Measurements from ENCODE around the gene IRF5.
"Not testable (repeated sequence)": the region's sequence is repeated elsewhere in the genome, so short reads cannot be mapped to it uniquely, and the experiment has no call there.

IRF5 gene

DNA sequence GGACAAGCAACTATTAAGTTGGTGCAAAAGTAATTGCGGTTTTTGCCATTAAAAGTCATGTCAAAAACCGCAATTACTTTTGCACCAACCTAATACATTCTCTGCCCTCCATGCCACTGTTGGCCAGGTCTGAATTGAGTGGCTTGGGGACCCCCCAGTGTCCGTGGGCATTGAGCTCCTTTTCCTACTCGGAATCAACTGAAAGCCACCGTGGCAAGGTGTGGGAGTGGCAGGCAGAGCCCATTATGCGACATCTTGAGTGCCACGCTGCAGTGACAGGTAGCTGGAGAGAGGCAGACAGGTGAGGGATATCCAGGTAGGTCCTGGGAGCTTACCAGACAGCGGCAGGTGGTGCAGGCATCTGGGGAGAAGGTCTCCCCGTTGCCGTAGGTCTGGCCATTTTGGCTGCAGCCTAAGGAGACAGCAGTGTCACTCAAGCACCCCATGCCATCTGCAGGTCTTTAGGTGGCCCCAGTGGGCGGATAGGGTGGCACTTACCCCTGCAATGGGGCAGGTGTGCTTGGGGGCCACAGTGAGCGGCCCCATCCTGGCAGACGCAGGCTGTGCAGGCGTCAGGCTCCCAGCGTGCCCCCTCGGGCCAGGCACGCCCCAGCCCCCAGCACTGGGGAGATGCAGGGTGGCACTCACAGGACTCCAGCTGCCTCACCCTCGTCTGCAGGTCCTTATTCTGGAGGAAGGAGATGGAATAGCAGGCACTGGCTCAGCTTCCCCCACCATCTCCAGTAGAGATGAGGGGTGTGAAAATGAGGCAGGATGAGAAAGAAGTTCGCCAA, 30.8 kb upstream of the IRF5 start:
- no peak for DNase-seq

DNA sequence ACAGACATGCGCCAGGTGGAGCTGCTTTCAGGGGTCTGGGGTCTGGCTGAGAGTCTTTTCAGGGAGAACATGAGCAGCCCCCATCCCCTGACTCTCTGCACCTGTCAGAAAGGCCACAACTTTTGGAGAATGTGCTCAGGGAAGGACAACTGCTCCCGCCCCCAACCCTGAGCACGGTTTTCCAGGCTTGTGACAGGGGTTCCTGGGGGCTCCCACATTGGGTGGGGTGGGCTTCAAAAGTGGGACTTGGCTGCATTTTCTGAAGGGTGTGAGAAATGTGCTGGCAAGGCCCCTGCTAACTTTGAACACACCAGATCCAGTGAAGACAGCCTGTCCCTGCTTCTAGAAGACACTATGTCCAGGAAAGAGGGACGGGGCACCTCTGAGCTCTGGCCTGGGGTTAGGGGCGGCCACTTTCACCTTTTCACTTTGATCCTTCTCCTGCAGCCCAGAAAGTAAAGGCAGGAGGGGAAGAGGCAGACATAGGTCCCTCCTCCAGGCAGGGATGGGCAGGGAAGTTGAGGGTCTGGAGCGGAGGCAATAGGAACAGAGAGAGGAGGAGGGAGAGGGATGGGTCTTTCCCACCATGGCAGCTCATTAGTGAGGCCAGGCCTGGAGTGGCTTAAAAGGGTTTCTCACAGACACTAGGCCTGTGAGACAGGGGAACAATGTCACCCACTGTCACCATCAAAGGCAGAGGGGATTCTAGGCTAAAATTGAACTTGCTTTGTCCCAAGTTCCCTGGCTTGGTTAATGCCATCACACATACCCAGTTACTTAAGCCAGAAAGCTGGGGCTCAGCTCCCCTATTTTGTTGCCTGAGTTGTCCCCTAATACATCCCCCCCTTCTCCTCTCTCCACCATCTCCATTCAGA, 28.7 kb upstream of the IRF5 start:
- no peak for DNase-seq

DNA sequence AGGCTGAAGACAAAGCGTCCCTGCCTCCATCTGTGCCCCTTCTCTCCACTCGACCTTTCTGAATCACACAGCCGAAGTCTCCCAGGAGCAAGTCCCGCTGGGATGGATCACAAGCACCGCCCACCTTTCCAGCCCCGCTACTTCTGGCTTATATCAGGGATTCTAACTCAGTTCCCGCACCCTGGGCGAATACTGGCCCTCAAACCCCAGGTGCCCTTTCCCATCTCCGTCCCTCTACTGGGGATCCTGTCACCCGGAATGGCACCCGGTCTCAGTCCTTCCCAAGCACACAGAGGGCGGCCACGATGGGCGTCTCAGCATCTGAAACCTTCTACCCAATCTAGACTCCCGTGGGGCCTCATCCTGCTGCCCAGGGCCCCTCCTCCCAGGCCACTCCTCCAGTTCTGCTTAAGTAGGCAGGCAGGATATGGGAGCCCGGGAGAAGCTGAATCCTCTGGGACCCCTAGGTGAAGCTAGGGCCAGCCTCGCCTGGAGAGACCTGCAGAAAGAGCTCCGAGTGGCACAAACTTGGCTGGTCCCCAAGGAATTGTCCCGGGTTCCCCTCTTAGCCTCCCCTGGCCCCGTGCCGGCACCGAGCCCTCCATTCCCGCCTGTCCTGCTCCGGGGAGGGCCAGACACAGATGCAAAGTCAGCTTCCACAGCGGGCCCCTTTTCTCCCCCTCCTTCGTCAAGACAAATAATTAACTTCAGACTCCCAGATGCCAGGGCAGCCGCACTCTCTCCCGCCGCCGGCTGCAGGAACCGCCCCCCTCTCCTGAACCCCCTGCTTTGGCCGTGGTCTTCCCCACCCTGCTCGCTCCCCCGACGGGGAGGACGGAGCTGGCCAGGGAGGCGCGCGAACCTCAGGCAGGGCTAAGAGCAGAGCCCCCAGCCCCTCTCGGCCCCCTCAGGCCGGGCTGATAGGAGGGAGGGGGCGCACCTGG, 27.8 kb upstream of the IRF5 start:
- no peak for DNase-seq

DNA sequence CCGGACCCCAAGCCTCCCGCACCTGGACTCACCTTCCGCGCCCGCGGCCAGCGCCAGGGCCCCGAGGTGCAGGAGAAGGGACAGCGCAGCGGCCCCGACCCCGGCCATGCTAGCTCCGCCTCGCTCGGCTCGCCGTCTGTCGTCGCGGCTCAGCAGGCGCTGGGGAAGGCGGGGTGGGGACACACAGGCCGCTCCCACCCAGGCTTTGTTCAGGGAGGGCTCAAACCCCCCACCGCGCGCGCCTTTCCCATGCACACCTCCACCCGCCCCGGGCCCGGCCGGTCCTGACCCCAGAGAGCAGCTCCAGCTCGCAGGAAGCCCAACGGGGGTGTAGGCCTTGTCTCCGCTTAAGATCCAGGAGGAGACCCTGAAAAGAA, 27.2 kb upstream of the IRF5 start, which contains the start of gene KCP:
KCP (minus strand) TSS at position 141 of the 377 bp plus-strand sequence; CDS start at position 108, 33 bp downstream.
- DNase-seq = no peak

DNA sequence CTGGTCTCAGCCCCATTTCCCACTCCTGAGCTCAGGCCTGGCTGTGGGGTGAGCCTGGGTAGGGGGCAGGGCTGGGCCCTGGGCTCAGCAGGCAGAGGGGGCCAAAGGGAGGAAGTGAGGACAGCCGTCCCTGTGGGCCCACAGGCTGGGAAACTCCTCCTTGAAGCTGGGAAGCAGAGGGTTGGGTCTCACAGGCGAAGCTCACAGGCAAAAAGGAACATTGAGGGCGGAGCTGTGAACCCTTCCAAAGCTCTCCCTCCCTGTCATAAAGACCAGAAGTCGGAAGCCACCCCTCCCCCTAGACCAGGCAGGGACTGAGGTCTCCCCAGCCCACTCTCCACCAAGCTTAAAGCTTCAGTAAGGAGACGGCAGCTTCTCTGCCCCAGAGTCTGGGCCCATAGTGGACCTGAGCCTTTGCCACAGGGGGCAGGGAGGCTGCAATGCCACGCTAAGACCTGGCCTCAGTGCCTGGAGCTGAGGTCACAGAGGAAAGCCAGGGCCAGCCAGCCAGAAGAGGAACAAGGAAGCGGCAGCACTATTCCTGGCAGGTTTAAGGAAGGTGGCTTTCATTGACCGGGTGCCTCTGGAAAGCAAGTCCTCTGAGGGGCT, 26.2 kb upstream of the IRF5 start:
- DNase-seq = no peak

DNA sequence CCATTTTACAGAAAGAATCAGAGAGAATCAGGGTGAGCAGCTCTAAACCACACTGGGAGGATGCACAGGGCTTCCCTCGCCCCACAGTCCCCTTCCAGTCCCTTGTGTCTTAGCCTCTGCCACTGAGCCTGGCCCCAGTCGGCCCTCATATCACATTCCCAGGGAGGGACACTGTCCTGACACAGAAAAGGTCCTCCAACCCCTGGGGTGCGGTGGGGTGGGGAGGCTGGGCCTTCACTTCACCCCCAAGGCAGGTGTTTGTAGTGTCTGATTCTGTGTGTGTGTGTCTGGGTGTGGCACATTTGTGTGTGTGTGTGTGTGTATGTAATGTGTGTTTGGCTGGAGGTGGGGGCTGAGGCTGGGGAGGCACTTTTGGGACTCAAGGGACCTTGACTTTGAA, 25.4 kb upstream of the IRF5 start:
- DNase-seq = no peak

DNA sequence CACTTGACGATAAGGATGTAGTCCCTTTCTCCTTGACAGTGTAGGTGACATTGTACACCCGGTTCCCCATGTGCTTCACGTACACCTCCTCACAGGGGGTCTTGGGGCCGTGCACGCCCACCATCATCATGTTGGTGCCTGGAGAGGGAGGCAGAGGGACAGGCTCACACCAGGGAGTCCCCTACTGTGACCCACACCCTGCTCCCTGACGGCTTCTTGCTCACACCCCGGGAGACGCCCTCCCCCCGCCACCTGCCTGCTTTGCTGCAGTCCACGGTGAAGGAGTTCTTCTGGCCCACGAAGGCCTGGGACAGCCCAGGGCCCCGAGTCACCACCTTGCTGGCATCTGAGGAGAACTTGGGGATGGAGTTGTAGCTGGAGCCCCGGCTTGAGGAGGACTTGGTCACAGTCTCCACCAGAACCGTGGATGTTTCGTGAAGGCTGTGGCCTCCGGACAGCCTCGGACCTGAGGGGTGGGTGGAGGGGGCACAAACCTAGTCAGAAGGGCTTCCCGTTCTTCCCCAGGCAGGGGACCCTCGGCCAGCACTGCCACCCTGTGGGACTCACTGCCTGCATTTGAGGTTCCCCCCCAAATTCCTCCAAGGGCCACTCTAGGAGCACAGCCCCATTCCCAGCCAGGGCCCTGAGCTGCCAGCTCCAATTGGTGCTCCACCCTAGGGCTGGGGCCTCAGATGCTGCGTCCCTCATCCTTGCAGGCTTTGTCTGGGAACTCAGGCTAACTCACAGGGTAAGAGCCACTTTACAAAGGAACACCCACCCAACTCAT, 24.8 kb upstream of the IRF5 start:
- DNase-seq = not testable (repeated sequence)

DNA sequence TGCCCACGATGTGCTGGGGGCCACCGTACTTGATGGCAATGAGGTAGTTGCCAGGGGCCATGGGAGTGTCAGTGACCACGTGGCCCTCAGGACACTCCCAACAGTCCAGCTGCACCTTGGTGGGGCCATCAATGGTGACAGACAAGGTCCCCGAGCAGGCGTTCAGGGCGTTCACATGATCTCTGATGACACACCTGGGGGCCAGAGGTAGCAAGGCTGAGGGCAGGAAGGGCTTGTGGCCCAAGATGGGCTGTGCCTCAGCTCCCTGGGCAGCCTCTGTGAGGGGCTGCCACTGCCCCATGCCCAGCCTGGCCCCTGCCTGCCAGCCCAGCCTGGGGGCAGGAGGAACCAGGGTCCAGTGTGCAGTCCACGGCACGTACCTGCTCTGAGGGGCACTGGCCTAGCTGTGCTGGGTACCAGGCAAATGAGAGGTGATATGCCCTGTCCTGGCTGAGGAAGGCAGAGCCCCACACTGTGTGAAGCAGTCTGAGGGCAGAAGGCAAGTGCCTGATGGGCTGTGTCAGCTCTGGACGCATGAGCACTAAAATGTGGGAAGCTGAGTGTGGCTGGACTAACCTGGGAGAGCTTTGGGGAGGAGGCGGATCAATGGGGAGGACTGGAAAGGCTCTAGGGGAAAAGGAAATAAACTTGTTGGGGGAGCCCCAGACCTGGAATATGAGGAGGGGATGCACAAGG, 23.7 kb upstream of the IRF5 start:
- no peak for DNase-seq

DNA sequence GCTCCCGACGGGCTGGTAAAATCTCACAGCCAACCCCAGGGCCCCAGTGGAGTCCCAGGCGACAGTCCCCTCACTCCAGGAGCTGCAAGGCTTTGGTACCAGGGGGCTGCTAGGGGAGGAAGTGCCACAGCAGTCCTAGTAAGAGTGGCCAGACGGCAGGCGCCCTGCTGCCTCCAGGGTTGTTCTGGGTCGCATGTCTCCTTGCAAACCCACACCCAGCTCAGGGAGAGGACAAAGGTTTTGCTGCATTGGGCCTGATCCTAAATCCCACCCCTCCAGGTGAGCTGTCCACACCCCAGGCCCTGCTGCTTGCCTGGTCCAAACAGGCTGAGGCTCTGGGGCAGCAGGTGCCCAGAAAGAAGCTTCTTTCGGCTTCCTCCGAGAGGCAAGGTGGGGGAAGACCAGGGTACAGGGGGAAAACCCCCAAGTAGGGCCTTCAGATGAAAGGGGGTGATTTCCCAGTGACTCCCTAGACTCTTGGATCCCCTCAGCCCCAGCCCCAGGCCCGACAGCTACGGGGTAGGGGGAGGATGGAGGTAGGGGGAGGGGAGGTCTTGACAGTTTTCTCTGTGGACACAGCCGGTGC, 23.1 kb upstream of the IRF5 start:
- DNase-seq = no peak

DNA sequence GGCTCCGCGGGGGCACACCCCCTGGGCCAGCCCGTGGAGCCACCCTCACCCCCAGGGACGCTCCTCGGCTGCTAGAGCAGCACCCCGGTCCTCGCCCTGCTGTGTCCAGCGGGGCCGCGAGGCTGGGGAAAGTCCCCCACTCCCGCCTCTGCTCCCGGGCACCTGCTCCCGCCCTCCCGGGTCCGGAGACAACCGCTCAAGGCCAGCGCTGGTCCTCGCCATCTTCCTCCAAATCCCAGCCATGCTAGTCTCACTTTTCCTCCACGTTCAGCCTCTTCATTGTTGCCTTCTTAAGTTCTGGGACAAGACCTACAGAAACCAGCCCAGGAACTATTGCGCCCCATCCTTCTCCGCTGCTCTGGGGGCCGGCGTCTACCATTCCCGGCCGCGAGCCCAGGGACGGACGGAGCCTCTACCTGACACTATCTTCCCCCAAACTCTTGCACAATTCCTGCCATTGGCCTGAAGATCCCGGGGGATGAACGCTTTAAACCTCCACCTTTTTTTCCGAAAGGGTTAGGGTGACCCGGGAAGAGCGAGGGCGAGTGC, 22.4 kb upstream of the IRF5 start:
- no peak for DNase-seq

DNA sequence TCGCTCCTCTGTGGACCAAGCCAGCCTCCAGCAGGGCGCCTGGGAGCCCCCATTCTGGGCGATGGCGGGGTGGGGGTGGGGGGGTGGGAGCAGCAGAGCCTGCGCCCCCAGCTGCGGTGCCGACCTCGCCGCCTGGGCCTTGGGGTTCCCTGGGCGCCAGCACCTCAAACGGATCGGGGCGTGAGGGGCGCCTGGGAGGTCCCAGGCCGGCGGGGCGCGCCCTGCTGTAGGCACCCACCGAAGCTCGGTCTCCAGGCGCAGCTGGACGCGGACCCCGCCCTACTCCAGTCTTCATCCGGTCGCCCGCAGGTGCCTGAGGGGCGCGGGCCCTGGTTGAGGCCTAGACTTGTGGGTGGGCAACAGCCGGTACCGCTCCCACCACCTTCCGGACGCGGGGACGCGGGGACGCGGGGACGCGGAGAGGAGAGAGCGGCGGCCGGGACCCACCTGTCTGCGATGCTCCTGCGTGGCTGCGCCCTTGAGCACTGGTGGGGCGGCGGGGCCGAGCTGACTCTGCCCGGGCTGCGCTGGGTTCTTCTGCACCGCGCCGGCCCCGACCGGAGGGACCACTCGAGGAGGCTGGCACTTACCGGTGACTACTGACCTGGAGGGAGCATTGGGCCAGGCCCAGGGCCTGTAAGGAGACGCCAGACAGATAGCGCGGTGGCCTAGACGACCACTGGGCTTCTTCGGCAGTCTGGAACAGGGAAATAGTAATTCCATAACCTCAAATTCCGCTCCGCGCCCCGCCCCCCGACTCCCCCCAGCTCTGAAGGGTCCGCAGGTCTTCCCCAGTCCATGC, 21.7 kb upstream of the IRF5 start:
- no peak for DNase-seq

DNA sequence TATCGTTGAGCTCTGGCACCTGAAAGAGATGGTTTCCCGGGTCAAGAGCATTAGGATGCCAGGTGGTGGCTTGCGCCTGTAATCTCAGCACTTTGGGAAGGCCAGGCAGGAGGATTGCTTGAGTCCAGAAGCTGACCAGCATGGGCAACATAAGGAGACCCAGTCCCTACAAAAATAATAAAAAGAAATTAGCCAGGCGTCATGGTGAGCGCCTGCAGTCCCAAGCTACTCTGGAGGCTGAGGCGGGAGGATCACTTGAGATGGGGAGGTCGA, 21.1 kb upstream of the IRF5 start:
- DNase-seq = no peak

DNA sequence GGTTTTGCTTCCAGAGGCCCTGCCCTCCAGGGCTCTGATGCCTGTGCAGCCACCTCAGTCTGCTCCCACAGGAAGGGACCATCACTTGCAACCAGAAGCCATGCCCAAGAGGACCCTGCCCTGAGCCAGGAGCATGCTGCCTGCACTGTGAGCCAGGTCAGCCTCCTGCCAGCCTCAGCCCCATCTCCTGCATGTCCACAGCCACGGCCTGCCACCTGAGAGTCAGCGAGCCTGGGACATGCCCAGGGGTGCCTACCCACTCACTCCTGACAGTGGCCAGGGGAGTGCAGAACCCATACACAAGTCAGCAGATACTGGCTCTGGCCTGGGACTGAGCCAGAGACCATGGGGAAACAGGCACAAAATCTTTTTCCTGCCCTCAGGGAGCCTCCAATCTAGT, 20.6 kb upstream of the IRF5 start:
- no peak for DNase-seq

DNA sequence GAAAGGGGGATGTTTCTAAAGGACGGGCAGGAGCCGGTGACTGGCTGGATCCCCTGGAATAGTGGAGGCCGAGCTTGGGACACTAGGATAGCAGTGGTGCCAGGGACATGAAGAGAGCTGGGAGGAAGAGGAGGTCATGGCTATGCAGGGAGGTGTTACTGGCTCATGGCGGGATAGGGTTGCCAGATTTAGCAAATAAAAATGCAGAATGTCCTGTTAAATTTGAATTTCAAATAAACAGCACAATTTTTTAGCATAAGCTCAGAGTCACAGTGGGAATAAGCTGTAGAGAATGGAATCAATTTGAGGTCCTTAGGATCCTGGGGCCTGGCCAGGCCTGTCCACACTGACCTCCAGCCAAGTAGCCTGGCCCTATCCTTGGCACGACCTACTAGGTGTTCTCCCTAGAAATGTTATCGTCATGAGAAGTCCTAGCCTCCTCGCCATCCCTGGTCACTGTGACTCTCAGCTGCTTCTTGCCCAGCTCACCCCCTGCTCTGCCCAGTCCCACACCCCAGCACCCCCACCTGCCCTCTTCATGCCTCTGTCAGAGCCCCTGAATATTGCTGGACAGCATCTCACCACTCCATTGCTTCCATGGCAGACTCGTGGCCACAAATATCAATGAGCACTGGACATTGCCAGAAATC, 19.6 kb upstream of the IRF5 start:
- DNase-seq = no peak

DNA sequence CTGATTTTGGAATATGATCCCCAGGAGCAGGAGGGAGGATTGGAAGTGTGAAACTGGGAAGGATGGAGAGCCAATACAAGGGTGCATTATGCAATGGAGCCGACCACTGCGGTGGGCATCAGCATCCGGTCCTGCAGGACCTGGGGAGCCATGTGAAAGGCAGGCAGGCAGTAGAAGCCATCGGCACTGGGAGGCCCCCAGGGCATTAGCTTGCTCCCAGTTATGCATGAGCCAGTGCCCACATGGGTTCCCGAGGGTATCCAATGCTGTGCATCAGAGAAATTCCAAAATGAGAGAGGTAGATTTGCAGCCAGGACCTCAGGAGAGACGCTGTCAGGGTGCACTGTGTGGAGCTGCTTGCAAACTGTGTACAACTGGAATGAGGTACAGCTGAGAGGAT, 18.5 kb upstream of the IRF5 start:
- no peak for DNase-seq

DNA sequence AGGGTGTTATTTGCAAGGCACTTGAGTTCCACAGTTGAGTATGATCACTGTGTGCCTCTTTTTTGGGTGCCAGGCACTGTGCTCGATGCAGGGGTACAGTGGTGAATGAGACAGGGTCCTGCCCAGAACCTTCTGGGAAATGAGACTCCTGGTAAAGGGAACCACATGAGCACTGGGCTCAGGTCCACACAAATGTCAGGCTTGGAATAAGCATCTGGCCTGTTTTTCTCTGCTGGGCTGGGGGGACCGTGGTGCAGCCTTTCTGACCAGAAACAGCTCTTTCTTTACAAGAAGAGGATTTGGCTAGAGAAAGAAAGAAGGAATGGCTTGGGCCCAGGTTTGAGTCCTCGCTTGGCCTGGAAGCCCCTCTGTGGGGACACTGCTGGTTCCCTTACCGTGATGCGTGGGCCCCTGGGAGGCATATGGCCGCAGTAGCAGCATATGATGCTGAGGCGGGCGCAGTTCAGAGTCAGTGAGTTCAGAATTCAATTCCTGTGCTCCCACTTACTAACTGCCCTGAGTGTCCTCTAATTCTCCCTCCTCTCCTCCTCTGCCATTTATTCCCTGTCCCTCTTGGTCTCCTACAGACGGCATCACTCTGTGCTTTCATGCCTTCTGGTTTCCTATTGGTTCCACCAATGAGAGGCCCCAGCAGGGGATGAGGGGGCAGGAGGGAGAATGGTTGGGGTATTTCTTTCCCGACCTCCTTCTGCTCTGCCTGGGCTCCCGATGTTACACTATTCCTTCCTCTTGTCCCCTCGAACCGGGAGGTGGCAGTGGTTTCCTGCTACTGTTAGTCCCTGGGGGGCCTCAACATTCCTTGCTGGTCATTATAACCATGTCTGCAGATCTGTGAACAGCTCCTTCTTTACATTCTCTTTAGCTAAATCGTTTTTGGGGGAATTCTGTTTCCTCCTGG, 17.6 kb upstream of the IRF5 start:
- no peak for DNase-seq

DNA sequence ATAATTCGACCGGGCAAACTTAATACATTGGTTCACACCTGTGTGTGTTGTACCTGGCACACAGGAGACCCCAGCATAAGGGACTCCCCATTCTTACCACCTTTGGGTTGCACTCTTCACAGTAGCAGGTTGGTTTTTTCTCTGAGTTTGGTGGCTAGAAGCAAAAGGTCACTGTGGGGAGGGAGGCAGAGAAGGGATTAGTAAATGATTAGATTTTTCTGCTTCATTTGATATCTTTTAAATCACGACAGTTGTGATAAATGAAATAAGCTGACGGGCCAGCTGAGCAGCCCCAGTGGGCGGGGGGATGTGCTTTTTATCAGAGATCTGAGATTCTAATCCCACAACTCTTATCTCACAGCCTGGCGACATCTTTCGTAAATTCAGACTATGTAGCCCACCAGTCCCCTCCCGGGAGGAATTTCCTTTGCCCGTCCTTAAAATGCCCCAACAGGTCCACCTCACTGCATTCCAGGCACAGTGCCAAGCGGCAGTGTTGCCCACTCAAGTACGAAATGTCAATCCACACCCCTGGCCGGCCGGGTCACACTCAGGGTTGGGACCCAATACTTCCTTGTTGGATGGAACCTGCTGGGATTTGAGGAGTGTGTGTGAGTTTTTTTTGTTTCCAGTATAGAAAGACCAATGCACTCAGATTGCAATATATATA, 16.7 kb upstream of the IRF5 start:
- DNase-seq = no peak

Data from NCI-H226 (cell line).